HL-60 (cell line): ENCODE measurements around the gene FUCA2.

Experiments
- CTCF ChIP-seq: IDR thresholded peaks from one replicate; pipeline ENCODE4 v1.5.1; 2011; ENCODE audit warnings: low read length, control low read depth, inconsistent platforms; ENCODE audit not compliant: insufficient read depth
- GABPA ChIP-seq: IDR thresholded peaks from 2 replicates; pipeline ENCODE4 v1.6.1; 2012; ENCODE audit warnings: low read depth
- POLR2AphosphoS5 ChIP-seq: IDR thresholded peaks from 2 replicates; pipeline ENCODE4 v1.6.1; 2012; ENCODE audit warnings: low read depth
- SPI1 ChIP-seq: IDR thresholded peaks from 2 replicates; pipeline ENCODE4 v1.6.1; 2012; ENCODE audit warnings: low read depth, mild to moderate bottlenecking, borderline replicate concordance

- TF ChIP-seq CTCF (no peak), POLR2AphosphoS5 (no peak), GABPA (no peak), SPI1 (no peak)
Observed at GRCh38 chr6:143522039-143522600, 10.6 kb upstream of the FUCA2 start.
